GM21447 (cell line): ENCODE results near the gene HIPK2.
A peak's percentile ranks its signal among the peaks of the same experiment; 100 is the strongest.

Experiments
- ATAC-seq: cut with Tn5 transposase; IDR thresholded peaks from one replicate; pipeline ENCODE4 v1.9.1; 2021; ENCODE audit not compliant: unreplicated experiment

The HIPK2 gene

GRCh38 chr7:139777948-139778841 lies at the start of gene HIPK2:
Gene HIPK2 (minus strand): TSS chr7:139777998. CDS start chr7:139777623, 375 bp downstream.
- ATAC-seq, result peak; percentile 41

- ATAC-seq, result no peak
Measured at GRCh38 chr7:139827042-139827441, 49.2 kb upstream of the HIPK2 start.

DNA sequence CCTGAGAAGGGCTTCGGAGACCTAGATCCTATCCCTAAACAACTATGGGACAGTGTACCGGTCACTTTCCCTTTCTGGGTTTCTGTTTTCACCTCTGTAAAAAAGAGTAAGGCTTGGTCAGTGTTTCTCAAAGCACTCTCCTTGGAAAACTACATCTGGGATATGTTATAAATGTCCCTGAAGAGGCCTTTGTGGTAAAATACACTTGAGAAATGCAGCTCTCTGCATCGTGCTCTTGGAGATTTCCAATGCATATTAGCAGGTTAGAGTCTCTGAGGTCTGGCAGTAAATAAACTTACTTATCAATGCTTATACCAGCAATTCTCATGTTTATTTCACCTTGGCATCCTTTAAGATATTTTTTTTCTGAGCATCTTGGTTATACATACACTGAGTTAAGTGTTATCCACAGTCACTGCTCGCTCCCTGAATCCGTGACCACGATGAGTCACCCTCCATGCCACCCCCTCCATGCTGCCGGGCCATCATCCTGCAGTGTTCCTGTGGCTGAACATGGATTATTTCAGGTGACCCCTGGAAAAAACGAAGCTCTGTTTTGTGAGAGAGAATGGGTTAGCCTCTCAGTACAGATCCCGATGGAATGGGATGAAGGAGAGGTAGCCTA lies 48.0 kb upstream of the HIPK2 start:
- ATAC-seq, result no peak

GRCh38 chr7:139823959-139824521 lies 46.2 kb upstream of the HIPK2 start:
- no peak for ATAC-seq

- no peak for ATAC-seq
Measured at GRCh38 chr7:139822855-139823254, 45.1 kb upstream of the HIPK2 start.

- no peak for ATAC-seq
Measured at GRCh38 chr7:139821349-139822105, 43.7 kb upstream of the HIPK2 start.

GRCh38 chr7:139820089-139820488 lies 42.3 kb upstream of the HIPK2 start:
- ATAC-seq, result no peak

GRCh38 chr7:139817249-139817648 lies 39.5 kb upstream of the HIPK2 start:
- ATAC-seq, result no peak

- no peak for ATAC-seq
Measured at GRCh38 chr7:139813689-139814088, 35.9 kb upstream of the HIPK2 start.

DNA sequence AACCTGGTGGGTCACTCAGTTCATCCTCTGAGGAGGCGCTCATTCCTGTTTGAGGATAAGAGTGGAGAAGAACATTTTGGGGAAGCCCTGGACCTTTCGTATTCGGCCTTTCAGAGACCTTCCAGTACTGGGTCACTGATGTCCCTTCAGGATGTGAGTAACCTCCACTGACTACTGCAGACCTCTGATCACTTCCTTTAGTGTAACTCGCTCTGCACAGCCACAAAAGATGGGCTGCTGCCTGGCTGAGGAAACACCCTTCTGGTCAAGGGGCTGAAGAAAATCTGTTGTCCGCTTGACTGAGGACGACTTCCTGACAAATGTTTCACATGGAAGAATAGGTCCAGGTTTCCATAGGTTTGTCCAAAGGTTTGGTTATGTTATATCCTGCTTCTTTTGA lies 35.4 kb upstream of the HIPK2 start:
- no peak for ATAC-seq

DNA sequence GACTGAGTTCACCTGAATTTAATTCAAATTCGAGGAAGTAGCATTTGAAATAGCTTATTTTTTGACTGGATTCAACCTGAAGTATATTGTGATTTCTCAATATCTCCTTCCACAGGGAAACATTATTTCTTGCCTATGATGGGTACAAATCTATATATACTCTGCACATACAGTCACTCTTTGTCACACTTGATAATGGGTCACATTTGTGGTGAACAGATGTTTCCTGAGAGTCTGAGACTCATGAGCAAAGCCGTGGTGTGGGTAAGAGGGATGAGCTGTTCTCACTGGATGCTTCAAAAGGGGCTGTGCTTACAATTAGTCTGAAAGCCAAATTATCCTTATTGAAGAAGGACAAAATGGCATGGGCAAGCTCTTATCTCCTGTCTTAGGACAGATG lies 33.3 kb upstream of the HIPK2 start:
- no peak for ATAC-seq

- no peak for ATAC-seq
Measured at GRCh38 chr7:139808846-139809442, 31.1 kb upstream of the HIPK2 start.

DNA sequence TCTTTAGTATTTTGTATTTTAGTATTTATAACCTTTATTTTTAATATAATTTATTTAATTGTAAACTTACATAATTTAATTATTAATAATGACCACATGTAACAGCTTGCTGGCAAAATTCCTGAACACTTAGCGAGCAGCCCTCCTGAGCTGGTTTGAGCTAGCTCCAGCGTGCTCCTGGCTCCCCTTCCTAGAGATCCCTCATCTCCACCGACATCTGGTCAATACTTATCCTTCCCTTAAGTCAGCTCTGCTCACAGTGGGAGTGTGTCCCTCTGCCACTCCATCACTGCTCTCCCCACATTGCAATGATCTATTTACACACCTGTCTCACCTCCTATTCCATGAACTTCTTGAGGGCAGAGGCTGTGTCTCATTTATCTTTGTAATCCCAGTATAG lies 30.6 kb upstream of the HIPK2 start:
- ATAC-seq, result no peak

DNA sequence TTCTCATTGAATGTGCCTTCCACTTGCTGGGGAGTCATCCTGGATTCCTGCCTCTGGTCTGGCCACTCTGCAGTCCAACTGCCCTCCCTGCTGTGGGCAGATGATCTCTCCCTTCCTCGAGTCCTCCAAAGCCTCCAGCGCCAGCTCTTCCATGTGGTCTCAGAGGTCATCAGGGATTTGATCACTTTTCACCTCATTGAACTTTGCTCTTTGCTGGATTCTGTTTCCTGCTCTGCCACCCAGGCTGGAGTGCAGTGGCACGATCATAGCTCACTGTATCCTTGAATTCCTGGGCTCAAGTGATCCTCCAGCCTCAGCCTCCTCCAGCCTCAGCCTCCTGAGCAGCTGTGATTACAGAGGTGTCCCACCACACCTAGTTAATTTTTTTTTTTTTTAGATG lies 29.2 kb upstream of the HIPK2 start:
- ATAC-seq, result no peak

DNA sequence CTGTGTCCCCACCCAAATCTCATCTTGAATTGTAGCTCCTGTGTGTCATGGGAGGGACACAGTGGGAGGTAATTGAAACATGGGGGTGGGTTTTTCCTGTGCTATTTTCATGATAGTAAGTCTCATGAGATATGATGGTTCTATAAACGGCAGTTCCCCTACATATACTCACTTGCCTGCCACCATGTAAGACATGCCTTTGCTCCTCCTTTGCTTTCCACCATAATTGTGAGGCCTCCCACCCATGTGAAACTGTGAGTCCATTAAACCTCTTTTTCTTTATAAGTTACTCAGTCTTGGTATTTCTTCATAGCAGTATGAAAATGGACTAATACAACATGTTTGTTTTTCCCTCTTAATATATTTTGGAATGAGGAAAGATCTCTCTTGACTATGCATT lies 26.8 kb upstream of the HIPK2 start:
- ATAC-seq, result no peak

GRCh38 chr7:139799586-139799985 lies 21.8 kb upstream of the HIPK2 start:
- ATAC-seq, result no peak

DNA sequence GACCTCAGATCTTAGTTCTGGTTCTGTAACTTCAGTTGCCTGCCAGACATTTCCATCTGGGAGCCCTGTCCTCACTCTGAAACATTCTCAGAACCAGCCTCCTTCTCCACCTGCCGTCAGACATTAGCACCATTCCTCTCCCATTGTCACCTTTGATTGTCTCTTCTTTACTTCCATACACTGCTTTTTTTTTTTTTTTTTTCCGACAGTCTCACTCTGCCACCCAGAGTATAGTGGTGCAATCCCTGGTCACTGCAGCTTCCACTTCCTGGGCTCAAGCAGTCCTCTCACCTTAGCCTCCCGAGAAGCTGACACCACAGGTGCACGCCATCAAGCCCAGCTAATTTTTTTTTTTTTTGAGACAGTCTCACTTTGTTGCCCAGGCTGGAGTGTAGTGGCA lies 21.1 kb upstream of the HIPK2 start:
- no peak for ATAC-seq

- peak; percentile 90 for ATAC-seq
Measured at GRCh38 chr7:139798221-139798620, 20.4 kb upstream of the HIPK2 start.

GRCh38 chr7:139797607-139798006 lies 19.8 kb upstream of the HIPK2 start:
- no peak for ATAC-seq

DNA sequence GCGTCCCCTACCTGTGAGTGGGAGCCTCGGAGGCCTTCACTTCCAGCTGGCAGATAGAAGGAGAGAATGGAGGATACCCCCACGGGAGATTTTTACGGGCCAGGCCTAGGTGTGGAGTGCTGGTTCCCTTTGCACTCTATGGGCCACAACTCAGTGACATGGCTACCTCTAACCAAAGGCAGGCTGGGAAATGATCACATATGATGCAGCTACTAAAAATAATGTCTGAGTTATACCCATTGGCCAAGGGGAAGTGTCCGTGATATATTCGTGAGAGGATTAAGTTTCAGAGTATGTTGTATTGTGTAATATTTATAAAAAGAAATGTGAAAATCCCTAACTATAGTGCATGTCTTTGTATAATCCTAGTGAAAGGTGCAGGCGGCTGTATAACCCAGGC lies 13.5 kb upstream of the HIPK2 start:
- no peak for ATAC-seq

DNA sequence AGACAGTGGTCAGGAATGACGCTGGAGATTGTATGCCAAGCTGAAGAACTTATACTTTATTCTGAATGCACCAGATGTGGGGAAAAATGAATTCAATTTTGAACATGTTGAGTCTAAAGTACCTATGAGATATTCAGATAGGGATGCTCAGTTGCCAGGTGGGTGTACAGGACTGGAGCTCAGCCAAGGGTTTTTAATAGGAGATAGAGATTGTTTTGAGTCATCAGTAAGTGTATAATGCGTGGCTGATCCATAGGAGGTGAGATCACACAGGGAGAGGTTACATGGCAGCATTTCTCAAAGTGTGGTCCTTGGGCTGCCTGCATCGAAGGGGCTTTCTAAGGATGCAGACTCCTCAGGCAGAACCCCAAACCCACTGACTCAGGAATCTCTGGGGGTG lies 6.8 kb upstream of the HIPK2 start:
- ATAC-seq, result no peak
